Hepatocyte (in vitro differentiated cells): ENCODE data around the gene ROBO3.

ENCODE experiments used
- CTCF ChIP-seq: fragments of 200-600 bp; sonication (generic); IDR thresholded peaks from 2 replicates; pipeline ENCODE4 v1.5.1; 2016; ENCODE audit warnings: antibody characterized with exemption, mild to moderate bottlenecking; ENCODE audit not compliant: poor library complexity
- EZH2 ChIP-seq: fragments of 200-600 bp; sonication (generic); IDR thresholded peaks from 2 replicates; pipeline ENCODE4 v1.6.1; 2016; ENCODE audit warnings: antibody characterized with exemption, mild to moderate bottlenecking, borderline replicate concordance
- EZH2phosphoT487 ChIP-seq: fragments of 200-600 bp; sonication (generic); IDR thresholded peaks from one replicate; pipeline ENCODE4 v1.6.1; 2018; ENCODE audit warnings: antibody characterized with exemption, mild to moderate bottlenecking, low read depth, moderate library complexity; ENCODE audit not compliant: unreplicated experiment, severe bottlenecking

GRCh38 chr11:124877910-124878758, 12.9 kb downstream of the ROBO3 start:
- TF ChIP-seq EZH2 (no peak), CTCF (no peak), EZH2phosphoT487 (no peak)
